ENCODE results near the gene HYPK.
"Not testable (repeated sequence)": the region's sequence is repeated elsewhere in the genome, so short reads cannot be mapped to it uniquely, and the experiment has no call there.

HYPK gene

GRCh38 chr15:43795997-43796396, 4.4 kb upstream of the HYPK start:
- DNase-seq (ENCODE audit: low read depth): no peak

DNA sequence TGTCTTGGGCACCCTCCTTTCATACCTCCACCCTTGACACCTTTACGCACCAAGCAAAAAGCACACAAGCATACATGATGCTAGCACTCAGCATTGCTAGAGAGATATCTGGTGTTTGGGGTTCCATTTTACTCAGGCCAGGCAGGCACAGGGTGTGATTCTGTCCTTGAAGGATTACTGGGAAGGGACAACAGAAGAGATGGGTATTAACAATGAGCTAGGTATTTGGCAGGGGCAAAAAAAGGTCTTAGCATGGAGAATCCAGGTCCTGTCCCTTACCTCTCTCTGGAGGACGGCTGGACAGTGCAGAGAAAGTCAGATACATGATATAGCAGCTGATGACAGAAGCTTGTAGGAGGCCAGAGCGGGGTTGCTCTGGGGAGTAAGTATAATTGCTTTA, 3.8 kb upstream of the HYPK start:
- no peak for DNase-seq (ENCODE audit: low read depth)

GRCh38 chr15:43799209-43799944, 1.0 kb upstream of the HYPK start:
- DNase-seq (ENCODE audit: low read depth): no peak

DNA sequence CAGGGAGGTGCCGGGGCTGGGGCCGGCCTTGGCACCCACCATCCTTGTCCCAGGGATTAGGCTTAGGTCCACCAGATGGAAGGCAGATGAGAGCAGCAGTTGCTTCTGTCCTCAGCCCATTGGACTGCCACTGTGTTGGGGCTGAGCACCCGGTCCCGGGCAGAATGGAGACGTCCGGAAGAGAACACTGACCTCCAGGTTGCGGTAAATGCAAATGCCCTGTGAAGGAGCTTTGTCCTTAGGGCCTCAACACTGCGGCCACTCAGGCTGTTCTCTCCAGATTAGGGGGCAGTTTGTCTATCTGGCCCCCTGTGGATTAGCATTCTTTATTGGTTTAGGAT, 484 bp upstream of the HYPK start, which contains the start of gene SERINC4:
SERINC4 (minus strand) TSS at position 276 of the 341 bp plus-strand sequence; CDS start at position 42, 234 bp downstream.
- DNase-seq (ENCODE audit: low read depth): no peak

DNA sequence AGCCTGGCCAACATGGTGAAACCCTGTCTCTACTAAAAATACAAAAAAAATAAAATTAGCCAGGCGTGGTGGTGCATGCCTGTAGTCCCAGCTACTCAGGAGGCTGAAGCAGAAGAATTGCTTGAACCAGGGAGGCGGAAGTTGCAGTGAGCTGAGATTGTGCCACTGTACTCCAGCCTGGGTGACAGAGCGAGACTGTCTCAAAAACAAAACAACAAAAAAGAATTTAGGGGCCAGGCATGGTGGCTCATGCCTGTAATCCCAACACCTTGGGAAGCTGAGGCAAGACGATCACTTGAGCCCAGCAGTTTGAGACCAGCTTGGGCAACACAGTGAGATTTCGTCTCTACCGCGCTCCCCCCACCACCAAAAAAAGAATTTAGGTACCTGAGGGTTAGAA, 2.3 kb downstream of the HYPK start:
- not testable (repeated sequence) for DNase-seq (ENCODE audit: low read depth)

- DNase-seq (ENCODE audit: low read depth): no peak
These were observed 8.1 kb downstream of the HYPK start for GRCh38 chr15:43808435-43808950.

DNA sequence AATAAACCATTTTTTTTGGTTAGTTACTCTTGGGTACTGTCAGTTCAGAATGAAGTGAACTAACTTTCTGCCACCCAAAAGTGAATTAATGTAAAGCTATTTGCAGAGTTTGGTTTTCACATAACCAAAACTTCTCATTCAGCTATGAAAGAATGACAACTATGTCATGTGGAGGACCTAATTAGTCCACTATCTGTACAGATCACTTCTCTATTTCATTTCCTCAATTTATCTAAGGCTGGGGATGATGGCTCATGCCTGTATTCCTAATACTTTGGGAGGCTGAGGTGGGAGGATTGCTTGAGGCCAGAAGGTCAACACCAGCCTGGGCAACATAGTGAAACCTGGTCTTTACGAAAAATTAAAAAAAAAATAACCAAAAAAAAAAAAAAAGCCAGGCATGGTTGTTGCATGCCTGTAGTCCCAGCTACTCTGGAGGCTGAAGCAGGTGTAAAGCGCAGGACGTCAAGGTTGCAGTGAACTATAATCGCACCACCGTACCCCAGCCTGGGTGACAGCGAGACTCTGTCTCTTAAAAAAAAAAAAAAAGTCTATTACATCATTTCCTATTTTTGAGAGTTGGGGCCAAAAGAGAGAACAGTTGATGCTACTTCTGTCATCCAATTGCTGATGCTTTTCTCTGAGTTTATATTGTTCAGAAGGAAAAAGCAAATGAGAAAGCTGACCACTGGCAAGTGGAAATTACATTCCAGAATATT, 8.7 kb downstream of the HYPK start:
- DNase-seq (ENCODE audit: low read depth): no peak

- DNase-seq (ENCODE audit: low read depth): not testable (repeated sequence)
These were observed 14.7 kb downstream of the HYPK start for GRCh38 chr15:43815064-43815463.

GRCh38 chr15:43821505-43821904, 21.1 kb downstream of the HYPK start:
- DNase-seq (ENCODE audit: low read depth): no peak

DNA sequence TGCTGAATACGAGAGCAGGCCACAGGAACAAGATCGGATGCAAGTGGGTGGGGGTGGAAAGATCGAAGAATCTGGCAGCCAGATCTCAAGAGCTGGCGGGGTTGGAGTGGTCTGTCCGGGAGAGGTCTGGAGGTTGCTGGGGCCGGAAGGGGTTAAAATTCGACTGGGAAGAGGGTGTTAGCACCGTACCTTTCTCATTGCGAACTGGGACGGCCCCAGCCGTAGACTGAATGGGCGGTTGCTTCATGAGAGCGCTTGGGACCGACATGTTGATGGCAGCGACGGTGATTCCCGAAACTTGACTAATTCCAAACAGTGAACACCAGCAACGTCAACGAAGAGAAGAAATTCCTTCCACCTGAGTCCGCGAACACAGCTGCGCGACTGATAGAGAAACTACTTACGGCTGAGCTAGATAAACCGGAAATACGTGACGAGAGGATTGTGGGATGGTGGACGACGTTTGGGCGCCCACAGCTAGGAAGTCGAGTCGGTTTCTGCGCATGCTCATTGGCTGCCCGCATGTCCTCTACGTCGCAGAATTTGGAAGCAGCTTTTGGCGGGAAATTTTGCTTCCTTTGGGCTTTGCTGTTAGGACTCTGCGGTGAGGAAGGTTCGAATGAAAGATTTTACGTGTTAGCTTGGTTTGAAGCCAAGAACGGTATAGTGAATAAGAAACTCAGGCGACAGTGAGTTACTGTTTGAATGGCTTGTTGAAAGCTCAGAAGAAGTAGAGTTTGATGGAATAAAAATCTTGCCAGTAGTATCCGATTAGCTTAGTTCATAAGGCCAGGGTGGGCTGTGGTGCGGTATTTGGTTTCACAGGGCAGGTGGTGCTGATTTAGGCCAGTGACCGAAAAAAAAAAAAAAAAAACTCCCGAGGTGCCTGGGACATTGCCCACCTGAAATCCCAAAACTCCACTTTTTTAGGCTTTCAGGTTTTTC, 24.2 kb downstream of the HYPK start, which contains the start of gene MFAP1:
MFAP1 (minus strand) TSS at position 389 of the 945 bp plus-strand sequence; CDS start at position 268, 121 bp downstream.
- peak; percentile 96 for DNase-seq (ENCODE audit: low read depth)

DNA sequence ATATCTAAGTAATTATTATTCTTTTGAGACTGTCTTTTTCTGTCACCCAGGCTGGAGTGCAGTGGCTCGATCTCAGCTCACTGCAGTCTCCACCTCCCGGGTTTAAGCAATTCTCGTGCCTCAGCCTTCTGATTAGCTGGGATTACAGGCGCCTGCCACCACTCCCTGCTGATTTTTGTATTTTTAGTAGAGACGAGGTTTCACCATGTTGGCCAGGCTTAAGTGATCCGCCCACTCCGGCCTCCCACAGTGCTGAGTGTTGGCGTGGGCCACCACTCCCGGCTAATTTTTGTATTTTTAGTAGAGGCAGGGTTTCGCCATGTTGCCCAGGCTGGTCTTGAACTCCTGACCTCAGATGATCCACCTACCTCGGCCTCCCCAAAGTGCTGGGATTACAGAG, 24.9 kb downstream of the HYPK start:
- not testable (repeated sequence) for DNase-seq (ENCODE audit: low read depth)

DNA sequence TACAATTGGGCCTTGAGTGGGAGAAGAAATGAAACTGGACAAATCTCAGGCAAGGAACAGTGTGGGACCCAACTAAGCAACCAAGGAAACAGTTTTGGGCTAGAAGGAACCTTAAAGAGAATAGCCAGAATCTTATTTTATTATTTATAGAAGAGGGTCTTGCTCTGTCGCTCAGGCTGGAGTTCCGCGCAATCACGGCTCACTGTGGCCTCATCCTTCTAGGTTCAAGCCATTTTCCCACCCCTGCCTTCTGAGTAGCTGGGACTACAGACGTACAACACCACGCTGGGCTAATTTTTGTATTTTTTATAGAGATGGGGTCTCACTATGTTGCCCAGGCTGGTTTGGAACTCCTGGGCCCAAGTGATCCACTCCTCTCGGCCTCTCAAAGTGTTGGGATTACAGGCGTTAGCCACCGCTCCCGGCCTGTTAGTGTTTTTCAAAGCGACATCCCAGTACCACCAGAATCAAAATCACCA, 25.7 kb downstream of the HYPK start:
- DNase-seq (ENCODE audit: low read depth): no peak

- DNase-seq (ENCODE audit: low read depth): peak; percentile 75
These were observed 26.3 kb downstream of the HYPK start, which contains the start of gene WDR76 for GRCh38 chr15:43826508-43827341. Gene WDR76 (plus strand): TSS chr15:43827002. CDS start chr15:43827033, 31 bp downstream.

DNA sequence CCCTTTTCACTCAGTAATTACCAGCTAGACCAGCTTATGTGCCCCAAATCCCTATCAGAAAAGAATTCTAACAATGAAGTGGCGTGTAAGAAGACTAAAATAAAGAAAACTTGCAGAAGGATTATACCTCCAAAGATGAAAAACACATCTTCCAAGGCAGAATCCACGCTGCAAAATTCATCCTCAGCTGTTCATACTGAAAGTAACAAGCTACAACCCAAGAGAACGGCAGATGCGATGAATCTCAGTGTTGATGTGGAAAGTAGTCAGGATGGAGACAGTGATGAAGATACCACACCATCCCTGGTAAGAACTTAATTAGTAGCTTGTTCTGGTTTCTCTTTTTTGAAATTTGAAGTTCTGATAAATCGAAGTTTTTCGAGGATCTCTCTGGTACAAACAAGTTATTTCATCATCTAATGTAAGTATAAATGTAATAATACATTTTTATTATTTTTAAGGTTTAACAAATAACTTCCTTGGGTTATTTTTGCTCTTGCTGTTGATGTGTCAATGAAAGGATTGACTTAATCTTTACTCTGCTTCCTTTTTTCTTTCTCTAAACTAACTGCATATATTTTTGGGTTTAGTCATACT, 27.8 kb downstream of the HYPK start:
- DNase-seq (ENCODE audit: low read depth): peak; percentile 2

GRCh38 chr15:43829951-43830540, 29.6 kb downstream of the HYPK start:
- not testable (repeated sequence) for DNase-seq (ENCODE audit: low read depth)

DNA sequence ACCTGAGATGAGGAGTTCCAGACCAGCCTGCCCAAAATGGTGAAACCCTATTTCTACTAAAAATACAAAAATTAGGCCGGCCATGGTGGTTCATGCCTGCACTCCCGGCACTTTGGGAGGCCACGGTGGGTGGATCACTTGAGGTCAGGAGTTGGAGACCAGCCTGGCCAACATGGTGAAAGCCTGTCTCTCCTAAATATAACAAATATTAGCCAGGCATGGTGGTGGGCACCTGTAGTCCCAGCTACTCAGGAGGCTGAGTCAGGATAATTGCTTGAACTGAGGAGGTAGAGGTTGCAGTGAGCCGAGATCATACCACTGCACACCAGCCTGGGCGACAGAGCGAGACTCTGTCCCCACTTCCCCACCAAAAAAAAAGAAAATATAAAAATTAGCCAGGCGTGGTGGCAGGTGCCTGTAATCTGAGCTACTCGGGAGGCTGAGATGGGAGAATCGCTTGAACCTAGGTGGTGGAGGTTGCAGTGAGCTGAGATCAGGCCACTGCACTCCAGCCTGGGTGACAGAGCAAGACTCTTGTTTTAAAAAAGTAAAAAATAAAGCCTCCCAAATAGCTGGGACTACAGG, 30.4 kb downstream of the HYPK start:
- not testable (repeated sequence) for DNase-seq (ENCODE audit: low read depth)

DNA sequence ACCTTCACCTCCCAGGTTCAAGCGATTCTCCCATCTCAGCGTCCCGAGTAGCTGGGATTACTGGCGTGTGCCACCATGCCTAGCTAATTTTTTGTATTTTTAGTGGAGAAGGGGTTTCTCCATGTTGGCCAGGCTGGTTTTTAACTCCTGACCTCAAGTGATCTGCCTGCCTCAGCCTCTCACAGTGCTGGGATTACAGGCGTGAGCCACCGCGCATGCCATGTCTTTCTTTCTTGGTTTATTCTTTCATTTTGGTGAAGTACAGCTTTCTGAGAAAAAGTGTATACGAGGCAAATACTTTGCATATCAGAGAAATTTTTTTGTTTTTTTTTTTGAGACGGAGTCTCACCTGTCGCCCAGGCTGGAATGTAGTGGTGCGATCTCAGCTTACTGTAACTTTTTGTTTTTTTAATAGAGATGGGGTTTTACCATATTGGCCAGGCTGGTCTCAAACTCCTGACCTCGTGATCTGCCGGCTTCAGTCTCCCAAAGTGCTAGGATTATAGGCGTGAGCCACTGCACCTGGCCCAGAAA, 31.2 kb downstream of the HYPK start:
- not testable (repeated sequence) for DNase-seq (ENCODE audit: low read depth)

DNA sequence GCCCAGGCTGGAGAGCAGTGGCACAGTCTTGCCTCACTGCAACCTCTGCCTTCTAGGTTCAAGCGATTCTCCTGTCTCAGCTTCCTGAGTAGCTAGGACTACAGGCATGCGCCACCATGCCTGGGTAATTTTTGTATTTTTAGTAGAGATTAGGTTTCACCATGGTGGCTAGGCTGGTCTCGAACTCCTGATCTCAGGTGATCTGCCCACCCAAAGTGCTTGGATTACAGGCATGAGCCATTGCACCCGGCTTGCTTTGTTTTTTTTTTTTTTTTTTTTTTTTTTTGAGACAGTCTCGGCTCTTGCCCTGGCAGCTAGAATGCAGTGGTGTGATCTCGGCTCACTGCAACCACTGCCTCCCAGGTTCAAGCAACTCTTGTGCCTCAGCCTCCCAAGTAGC, 32.1 kb downstream of the HYPK start:
- not testable (repeated sequence) for DNase-seq (ENCODE audit: low read depth)

DNA sequence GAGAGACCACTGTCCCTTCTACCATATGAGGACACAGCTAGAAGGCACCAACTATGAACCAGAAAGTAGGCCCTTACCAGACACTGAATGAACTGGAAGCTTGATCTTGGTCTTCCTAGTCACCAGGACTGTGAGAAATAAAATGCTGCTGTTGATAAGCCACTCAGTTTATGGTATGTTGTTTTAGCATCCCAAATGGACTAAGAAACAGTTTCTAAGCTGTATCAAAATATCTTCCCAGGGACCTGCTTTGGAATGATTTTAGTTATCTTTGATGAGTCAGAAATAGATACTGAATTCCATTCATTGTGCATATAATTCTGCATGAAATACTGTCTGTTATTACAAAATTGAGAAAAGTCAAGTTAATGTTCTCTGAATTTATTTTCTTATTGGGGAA, 45.0 kb downstream of the HYPK start:
- no peak for DNase-seq (ENCODE audit: low read depth)
